GM21717 (cell line): ENCODE measurements around the gene ATP1B2.
"Not testable (repeated sequence)": the region's sequence is repeated elsewhere in the genome, so short reads cannot be mapped to it uniquely, and the experiment has no call there.

ENCODE experiments used
- ATAC-seq: cut with Tn5 transposase; IDR thresholded peaks from one replicate; pipeline ENCODE4 v1.9.1; 2021; ENCODE audit warnings: mild to moderate bottlenecking, moderate library complexity; ENCODE audit not compliant: unreplicated experiment

The ATP1B2 gene

DNA sequence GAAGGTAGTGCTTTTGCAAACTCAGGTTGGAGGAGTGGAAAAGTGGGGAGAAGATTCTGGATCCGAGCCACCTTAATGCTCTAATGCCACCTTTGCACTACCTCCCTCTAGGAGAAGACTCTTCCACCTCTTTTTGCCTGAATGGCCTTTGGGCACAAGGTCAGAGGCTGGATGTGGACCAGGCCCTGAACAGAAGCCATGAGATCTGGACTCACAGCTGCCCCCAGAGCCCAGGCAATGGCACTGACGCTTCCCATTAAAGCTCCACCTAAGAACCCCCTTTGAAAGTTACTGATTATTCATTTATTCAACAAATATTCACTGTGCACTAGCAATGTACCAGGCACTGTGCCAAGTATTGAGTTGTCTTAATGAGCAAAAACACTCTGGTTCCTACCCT is 17.6 kb upstream of the ATP1B2 start:
- ATAC-seq = no peak

DNA sequence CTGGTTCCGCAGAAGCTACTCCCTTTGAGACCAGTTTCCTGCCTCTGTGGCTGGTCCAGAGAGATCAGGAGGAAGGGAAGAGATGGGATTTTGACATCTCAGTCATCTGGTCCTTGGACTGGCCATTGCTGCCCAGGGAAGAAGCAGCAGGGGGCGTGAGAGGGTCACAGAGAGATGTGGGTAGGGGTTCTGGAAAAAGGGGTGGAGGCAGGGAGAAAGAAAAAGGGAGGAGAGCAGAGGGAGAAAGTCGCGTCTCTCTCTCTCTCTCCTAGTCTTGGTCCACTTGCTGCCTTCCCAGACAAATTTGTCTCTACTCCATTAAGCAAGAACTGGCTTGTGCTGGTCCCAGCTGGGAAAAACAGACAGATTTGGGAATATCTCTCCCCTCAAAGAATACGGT is 16.3 kb upstream of the ATP1B2 start:
- ATAC-seq = no peak

DNA sequence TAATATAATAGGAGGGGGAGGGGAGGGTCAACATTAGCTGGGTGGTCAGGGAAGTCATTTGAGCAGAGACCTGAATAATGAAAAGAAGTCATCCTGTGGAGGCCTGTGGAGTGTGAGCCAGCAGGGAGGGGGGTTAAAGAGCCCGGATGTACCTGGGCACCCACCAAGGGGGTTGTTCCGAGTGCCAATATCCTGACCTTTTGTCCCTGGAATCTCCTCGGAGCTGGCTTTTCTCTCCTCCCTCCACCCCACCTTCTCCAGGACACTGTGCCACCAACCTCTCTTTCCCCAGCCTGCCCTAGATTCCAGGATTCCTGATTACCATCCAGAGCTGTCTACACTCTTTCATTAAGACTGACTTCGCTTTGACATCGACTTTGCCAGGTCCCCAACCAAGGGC is 14.6 kb upstream of the ATP1B2 start:
- ATAC-seq = no peak

DNA sequence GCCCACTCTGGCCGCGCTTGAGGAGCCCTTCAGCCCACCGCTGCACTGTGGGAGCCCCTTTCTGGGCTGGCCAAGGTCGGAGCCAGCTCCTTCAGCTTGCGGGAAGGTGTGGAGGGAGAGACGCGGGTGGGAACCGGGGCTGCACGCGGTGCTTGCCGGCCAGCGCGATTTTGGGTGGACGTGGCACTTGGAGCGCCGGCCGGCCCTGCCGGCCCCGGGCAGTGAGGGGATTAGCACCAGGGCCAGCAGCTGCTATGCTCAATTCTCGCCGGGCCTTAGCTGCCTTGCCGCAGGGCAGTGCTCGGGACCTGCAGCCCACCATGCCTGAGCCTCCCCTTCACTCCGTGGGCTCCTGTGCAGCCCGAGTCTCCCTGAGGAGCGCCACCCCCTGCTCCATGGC is 9.9 kb upstream of the ATP1B2 start:
- no peak for ATAC-seq

DNA sequence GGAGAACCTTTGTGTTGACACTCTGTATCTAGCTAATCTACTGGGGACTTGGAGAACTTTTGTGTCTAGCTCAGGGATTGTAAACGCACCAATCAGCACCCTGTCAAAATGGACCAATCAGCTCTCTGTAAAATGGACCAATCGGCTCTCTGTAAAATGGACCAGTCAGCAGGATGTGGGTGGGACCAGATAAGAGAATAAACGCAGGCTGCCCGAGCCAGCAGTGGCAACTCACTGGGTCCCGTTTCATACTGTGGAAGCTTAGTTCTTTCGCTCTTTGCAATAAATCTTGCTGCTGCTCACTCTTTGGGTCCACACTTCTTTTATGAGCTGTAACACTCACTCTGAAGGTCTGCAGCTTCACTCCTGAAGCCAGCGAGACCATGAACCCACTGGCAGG is 9.1 kb upstream of the ATP1B2 start:
- ATAC-seq = not testable (repeated sequence)

DNA sequence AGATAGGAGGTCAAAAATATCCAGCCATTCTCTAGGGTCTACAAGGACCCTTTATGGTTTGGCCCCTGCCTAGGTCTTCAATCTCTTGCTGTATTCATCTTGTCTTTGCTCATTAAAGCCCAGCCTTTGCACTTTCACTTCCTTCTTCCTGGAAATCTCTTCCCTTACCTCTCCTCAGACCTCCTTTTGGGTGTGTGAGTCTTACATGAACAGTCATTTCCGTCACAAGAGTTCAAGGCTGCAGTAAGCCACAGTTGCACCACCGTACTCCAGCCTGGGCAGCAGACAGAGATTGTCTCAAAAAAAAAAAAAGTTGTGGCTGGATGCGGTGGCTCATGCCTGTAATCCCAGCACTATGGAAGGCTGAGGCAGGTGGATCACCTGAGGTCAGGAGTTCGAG is 6.0 kb upstream of the ATP1B2 start:
- ATAC-seq = no peak

DNA sequence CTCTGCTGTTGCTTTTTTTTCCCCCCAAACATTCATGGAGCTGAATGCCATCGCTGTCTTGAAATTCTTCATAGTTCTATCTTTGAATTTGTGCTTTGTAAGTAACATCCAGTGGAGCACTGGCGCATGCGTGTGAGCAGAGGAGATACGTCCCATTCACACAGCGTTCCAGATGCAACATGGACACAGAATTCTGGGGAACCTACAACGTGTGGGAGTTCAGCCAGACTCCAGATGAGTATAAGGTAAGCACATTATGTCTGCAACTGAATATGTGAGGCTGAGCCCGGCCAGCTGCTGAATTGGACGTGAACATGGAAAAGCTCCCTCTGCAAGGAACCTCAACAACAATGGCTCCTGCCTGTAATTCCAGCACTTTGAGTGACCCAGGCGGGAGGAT is 4.3 kb upstream of the ATP1B2 start:
- ATAC-seq = no peak

DNA sequence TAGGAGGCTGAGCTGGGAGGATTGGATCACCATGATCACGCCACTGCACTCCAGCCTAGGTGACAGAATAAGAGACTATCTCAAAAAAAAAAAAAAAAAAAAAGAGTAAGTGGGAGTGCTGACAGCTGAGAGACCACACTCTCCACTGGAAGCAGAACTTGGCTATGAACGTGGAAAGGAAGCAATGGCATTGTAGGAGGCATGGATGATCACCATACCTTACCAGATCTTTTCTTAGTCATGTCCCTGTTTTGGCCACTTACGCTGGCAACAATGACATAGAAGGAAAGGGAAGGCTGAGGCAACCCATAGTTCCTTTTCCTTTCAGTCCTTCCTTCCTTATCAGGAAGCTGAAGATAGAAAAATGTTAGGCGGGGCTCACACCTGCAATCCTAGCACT is 3.7 kb upstream of the ATP1B2 start:
- ATAC-seq = no peak

DNA sequence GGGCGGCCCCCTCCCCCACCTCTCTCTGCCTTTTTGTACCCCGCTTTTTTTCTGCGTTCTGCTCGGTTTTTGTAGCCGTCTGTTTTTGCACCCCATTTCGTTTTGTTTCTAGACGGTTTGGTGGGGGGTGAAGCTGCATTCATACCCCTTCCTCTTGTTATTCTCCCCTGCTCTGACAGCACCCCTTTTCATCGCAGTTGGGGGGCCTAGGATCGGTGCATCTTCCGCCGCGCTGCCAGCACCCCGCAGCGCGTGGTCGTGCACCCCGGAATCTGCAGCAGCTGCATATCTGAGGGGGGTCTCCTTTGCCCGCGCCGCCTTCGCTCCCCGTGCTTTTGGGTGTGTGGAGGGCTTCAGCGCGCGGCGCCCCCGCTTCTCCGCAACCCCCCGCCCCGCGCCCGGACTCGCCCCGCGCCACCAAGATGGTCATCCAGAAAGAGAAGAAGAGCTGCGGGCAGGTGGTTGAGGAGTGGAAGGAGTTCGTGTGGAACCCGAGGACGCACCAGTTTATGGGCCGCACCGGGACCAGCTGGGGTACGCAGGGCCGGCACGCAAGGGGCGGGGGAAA is 455 bp downstream of the ATP1B2 start:
- ATAC-seq = no peak

DNA sequence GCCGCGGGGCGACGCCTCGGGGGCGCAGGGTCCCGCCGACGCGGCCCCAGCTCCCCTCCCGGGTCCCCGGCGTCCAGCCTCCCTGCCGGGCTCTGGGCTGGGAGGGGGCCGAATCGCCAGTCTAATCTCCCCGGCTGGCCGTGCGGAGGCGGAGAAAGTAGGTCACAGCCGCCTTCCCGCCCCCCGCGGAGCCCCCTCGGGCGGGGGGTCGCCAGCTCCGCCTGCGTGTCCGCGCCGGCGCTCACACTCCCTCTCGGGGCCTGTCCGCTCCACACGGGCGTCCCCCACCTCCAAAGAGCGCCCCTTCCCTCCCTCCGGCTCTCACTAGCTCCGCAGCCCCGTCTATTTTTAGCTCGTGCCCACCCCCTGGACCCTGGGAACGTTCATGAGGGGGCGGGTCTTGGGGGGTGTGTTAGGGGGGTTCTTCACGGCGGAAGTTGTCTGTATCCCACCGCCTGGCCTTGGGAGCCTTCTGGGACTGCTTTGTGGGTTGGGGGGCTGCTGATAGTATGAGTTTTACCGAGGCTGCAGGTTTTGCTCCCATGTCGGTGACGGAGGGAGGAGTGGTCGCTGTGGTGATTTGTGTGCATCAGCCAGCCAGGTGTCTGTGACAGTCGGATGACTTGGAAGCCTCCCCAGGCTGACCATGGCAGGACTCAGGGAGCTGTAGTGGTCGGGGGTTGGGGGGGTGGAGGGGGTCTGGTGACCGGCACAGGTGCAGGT is 1.1 kb downstream of the ATP1B2 start:
- ATAC-seq = no peak

DNA sequence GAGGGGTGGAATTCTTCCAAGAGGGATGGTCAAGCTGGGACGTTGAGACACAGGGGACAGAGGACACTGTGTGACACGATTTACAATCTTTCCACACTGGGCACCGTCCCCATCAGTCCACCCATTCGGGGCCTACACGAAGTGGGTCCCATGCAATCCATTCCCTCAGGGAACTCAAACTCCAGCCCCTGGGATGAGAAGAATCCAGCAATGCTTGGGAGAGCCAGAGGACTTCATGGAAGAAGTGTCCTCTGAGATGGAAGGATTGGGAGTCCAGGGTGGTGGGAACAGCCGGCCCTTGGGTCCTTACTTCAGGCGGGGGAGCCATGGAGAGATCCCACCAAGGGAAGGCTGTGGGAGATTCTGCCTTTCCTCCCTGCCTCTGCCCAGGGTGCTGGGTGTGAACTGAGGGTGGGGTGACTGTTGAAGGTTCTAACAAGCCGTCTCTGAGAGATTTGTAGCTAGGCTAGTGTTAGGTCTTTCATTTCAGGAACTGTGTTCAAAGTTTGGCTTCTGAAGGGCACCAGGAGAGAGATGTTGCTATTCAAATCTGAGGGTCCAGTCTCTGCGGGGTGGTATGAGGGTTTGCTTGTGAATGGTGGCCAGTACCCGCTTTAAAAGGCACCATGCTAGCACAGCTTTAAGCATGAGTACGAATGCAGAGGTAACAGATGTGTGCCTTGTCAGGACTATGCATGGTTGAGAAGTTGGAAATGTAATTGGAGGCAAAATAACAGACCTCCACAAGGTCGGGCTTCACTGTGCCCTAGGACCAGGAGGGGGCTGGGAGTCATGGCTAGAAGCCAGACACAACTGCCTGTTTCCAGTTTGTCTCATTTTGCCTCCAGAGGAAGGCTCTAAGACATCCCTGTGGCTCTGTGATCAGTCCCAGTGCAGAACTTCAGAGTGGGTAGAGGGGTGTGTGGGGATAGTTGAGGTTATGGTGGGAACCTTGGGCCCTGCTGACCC is 1.9 kb downstream of the ATP1B2 start:
- ATAC-seq = no peak

DNA sequence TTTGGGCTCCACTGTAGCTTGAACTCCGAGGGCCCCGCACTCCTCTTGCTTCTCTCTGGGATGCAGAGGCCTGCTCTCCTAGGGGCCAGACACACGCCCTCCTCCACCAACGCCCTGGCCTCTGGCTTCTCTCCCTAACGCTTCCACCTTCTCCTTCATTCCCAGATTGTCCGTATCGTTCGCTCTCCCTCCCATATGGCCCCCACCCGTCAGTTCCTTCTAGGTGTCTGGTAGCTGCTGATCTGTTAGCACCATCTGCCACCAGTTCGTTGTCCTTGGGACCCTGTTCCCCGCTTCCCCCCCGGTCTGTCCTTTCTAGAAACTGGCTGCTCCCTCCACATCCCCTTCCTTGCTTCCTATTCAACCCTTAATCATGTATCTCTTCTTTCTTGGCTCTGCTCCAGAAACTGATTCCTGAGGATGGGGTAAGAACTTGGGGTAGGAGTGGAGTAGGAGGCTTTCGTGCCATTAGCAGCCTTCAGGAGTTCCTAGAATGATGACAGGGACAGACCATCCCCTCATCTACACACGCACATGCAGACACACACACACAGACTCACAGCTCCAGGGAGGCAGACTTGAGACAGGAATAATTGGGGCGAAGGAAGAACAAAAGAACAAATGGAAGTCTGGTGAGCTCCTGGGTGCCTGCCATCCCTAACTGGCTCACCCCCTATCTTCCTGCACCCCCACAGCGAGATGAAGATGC is 4.3 kb downstream of the ATP1B2 start:
- no peak for ATAC-seq

DNA sequence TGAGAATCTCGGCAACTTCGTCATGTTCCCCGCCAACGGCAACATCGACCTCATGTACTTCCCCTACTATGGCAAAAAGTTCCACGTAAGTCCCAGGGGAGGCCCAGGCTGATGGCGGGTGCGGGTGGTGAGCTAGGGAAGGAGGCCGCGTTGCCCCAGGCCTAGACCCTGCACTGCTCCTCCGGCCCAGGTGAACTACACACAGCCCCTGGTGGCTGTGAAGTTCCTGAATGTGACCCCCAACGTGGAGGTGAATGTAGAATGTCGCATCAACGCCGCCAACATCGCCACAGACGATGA is 4.8 kb downstream of the ATP1B2 start:
- ATAC-seq = no peak

DNA sequence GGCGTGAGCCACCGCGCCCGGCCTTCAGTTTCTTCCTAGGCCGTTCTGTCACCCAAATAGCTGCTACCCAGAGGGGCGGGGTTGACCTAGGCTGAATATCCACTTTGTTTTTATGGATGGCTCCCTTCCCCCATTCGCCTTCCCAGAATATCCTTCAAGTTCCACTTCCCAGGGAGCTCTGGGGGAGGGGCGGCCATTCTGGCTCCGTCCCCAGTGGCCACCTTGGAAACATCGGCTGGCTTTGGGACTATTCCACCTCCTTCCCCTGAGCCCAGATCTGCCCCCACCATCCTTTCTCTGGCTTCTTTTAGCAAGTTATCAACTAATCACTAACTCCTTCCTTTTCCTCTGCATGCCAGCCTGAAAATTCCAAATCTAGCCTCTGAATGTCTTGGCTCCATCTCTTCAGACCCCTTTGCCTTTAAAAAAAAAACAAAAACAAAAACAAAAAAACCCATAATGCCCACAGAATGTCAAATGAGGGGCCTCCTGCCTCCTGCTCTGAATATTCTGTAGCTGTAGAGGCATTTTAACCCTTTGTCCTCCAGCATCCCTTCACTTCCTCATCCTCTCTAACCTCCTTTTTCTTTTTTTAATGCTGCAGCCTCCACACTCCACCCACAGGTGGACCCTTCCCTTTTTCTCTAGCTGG is 6.4 kb downstream of the ATP1B2 start:
- ATAC-seq = no peak

DNA sequence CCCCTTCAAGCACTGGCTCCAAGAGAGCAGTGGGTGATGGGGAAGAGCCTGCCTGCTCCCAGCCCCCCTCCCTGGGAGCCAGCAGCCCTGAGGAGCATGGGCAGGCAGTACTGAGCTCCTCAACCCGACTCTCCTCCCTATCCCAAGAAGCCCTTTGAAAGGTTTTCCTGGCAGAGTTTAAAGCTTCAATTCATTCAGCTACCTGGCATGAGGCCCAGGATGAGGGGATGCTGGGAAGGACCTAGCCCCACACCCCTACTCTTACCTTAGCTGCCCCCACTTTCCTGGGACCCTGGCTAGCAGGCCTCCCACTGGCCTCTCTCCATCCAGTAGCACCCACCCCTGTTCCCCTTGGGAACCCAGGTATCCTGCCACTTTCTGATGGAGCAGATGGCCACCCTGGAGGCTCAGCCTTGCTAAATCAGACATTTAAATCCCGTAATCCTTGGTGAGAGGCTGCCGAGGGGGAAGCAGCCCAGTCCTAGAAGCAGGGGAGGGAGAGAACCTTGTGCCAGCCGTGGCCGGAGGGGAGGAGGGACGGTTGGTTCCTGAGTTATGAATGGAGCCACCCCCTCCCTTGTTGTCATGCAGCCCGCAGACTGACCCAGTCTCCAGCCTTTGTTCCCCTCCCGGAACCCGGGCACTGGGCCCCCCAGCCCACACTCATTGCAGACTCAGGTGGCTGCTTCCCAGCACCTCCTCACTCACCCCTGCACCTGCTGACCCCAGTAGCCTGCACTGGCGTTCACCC is 17.1 kb downstream of the ATP1B2 start:
- ATAC-seq = no peak

DNA sequence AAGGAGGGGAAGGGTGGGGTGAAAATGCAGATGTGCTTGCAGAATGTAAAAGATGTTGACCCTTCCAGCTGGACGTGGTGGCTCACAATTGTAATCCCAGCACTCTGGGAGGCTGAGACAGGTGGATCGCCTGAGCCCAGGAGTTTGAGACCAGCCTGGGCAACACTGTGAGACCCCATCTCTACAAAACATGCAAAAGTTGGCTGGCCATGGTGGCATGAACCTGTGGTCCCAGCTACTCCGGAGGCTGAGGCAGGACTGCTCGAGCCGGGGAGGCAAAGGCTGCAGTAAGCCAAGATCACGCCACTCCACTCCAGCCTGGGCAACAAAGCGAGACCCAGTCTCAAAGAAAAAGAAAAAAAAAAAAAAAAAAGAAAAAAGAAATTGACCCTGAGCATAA is 17.8 kb downstream of the ATP1B2 start:
- ATAC-seq = no peak

DNA sequence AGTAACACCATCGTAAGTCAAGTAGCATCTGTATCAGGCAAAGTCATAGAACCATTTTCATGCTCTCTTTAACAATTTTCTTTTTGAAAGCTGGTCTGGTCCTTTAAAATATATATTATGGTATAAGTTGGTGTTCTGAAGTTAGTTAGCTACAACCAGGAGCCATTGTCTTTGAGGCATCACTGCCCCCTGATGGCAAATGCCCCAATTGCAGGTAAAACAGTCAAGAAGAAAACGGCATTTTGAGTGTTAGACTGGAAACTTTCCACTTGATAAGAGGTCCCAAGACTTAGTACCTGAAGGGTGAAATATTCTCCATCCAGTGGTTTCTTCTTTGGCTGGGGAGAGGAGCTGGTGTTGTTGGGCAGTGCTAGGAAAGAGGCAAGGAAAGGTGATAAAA is 22.5 kb downstream of the ATP1B2 start:
- ATAC-seq = no peak

DNA sequence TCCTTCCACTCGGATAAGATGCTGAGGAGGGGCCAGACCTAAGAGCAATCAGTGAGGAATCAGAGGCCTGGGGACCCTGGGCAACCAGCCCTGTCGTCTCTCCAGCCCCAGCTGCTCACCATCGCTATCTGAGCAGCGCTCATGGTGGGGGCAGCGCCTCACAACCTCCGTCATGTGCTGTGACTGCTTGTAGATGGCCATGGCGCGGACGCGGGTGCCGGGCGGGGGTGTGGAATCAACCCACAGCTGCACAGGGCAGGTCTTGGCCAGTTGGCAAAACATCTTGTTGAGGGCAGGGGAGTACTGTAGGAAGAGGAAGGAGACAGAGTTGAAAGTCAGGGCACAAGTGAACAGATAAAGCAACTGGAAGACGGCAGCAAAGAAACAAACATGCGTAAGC is 24.2 kb downstream of the ATP1B2 start:
- no peak for ATAC-seq

DNA sequence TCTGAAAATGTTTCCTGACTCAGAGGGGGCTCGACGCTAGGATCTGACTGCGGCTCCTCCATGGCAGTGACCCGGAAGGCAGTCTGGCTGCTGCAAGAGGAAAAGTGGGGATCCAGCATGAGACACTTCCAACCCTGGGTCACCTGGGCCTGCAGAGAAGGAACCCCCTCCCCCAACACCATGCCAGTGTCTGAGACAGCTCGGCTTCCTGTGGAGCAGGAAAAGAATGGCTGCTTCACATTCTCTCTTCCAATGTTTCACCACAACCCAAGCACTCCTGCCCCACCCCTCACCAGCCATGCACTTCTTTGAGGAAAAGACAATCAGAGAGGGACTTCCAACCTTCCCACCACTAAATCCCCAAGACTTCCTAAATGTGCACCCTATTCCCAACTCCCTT is 25.8 kb downstream of the ATP1B2 start:
- ATAC-seq = no peak

DNA sequence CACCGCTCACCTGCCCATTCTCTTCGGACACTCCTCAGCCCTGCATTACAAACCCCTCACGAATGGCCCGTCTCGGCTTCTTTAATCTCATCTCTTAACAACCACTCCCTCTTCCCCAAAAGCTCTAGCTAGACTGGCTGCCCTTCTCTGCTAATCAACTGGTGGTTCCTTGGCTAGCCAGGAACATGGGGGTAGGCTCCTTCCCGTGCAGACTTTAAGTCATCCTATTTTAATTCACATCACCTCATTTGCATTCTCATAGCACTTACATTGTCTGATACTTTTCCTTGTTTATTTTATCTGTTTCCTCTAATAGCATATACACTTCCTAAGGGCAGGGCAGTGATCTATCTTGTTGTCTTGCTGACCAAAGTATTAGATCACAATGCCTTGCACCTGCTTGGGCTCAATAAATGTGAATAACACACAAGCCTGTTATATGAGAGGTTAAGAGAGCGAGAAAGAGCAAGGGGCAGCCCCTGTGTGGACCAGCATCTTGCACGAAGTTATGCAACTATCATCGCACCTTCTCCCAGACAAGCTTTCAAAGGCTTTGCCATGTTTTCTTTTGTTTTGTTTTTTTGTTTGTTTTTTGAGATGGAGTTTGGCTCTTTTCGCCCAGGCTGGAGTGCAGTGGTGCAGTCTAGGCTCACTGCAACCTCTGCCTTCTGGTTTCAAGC is 26.8 kb downstream of the ATP1B2 start:
- no peak for ATAC-seq
